HG03280 (cell line): ENCODE data around the gene PLXNB2.

Experiments
- ATAC-seq: cut with Tn5 transposase; IDR thresholded peaks from one replicate; pipeline ENCODE4 v1.9.1; 2021; ENCODE audit warnings: mild to moderate bottlenecking, moderate library complexity; ENCODE audit not compliant: unreplicated experiment

PLXNB2 gene

DNA sequence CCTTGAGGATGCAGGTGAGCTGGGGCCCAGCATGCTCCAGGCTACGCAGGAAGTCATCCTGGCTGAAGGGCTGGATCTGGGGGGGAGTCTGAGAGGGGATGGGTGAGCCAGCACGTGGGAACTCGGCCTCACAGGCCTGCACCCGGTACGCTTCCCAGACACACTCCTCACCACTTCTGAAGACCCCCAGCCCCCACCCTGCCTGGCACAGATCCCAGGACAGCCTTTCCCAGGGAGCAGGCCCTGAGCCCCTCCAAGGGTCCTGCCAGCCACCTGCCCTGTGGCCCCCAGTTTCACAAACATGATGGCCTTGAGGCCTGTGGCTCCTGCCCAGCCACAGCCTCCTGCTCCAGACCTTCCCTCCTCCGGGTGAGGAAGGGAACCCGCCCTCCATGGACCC lies 5.6 kb upstream of the PLXNB2 start:
- ATAC-seq: no peak

DNA sequence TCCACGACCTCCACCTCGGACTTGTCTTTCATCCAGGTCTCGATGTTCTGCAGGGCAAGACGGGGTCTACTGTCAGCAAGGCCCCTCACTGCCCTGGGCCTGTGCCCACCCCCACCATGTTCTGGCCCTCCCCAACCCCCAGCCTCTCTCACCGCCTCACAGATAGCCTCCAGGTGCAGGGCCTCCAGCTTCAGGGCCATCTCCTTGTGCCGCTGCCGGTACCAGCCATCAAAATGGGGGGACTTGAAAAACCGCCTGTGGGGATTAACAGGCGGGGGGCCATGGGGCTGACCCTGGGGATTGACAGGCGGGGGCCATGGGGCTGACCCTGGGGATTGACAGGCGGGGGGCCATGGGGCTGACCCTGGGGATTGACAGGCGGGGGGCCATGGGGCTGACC lies 4.9 kb upstream of the PLXNB2 start:
- no peak for ATAC-seq

DNA sequence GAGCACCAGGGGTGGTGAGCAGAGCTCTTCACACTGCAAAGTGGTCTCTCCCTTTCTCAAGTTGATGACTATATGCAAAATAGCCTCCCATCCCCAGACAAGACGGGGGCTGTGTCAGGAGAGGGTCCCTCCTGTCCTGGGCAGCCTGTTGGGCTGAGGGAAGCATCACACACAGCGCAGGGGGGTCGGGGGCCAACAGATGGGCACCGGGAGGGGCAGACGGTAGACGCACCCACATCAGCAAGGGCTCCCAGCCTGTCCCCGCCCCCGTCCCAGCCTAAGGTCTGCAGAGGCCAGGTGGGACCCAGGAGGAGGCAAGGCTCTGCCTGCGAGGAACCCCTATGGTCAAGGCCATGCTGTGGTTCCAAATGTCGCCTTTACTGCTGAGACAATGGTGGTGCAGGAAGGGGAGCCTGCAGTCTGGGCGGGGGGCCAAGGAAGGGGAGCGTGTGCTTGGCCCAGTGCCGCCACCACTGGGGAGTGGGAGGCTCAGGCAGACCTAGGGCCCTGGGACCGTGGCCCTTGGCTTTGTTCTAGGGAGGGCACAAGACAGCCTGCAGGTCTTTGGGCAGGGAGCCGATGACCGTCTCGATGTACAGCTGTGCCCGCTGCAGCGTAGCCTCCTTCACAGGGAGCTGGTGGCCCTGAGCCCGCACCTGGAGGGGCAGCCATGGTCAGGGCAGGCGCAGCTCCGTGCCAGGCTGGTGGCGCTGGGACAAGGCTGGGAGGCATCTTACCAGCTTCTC lies 4.3 kb upstream of the PLXNB2 start:
- no peak for ATAC-seq

DNA sequence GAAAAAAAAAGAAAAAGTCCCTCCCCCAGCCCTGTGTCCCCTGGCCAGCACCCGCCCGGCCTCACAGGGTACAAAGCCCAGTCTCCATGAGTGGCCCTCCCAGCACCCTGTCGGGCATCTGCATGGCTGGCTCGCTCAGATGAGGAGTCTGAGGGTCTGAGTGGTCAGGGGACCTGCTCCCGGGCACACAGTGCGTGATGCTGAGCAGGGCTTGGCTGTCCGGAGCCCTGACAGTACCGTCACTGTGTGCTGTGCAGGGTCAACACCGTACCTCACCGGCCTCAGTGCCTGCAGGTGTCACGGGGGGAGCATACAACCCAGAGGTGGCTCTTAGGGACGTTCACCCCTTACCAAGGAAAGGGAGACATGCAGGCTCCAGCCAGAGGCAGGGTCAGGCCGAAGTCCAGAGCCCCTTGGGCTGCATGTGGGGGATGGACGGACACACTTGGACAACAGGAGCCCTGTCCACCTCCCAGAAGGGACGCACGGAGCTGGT lies 3.6 kb upstream of the PLXNB2 start:
- ATAC-seq: no peak

DNA sequence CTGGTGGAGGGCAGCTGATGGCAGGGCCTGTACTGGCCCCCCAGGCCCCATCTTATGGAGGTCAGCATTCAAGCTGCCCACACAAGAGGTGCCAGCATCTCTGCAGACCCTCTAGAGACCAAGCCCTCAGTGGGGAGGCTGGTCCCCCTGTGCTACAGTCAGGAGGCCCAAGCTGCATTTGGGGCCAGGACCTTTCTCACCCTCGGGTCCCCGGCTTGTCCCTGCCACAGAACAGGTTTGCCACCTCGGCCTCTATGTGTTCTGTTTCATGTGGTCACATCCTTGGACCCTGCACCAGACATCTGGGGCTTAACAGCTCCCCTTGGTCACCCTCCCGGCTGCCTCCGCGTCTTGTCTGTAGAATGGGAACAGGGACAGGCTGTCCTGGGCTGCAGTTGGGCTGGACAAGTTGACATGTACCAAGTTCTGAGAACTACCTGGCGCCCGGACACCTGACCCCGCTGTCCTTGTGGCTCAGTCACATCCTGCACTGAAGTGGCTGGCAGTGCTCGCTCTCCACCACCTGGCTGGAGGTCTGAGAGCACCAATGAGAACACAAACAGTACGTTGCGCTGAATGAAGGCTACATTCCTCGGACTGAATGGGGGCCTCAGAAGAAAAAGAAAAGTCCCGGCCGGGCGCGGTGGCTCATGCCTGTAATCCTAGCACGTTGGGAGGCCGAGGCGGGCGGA lies 2.7 kb upstream of the PLXNB2 start:
- no peak for ATAC-seq

DNA sequence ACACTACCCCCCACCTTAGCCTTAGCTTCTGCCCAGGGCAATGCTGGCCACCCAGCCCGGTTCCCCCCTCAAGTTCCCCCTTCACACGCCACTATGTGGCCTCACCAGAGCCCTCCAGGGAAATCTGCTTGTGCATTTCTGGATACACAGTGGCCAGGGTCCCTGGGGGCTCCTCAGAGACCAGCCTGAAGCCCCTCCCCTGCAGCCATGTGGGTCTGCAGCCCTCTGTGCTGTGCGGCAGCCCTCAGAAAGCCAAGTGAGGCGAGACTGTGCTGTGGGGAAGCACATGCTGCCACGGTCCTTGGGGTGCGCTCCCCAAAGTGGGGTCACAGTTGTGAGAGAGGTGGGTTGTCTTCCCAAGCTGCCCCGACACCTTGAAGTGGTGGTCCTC lies 2.1 kb upstream of the PLXNB2 start:
- no peak for ATAC-seq

DNA sequence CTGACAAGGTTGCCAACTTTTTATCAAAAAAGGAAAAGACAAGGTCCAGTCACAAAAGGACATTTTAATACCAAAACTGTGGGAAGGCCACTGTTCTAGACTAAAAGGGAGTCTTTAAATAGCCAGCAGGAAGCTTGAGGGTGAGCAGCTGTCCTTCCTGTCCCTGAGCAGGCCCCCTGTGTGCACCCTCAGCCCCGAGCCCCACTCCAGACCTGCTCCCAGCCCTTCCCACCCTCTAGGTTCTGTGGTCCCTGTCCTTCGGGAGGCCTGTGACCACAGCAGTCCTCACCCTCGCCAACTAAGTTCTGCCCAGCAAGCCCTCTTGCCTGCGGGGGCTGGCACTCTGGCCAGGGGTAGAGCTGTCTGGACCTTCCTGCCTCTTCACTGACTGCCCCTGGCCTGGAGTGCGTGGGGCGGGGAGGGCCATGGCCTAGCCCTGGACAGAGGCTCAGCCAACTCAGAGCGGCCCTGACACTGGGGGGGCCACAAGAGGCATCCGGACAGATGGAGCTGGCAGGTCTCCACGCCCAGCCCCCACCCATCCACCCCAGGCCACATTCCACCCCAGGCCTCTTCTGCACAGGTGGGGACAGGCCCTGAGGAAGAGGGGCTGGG lies 1.6 kb upstream of the PLXNB2 start:
- ATAC-seq: no peak

DNA sequence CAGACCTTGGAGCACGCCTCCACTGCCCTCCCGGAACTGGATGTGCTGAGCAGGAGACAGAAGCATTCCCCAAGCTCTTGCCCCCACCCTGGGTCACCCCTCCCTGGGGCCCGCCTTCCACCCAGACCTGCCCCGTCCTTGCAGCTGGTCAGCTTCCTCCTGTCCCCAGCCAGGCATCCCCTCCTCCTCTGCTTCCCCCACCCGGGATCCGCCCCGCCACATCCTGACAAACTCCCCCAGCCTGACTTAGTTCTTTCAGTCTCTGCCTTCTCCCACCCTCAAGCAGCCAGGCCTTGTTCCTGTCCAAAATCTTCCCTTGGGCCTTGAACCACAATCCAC lies 1.1 kb upstream of the PLXNB2 start:
- no peak for ATAC-seq

DNA sequence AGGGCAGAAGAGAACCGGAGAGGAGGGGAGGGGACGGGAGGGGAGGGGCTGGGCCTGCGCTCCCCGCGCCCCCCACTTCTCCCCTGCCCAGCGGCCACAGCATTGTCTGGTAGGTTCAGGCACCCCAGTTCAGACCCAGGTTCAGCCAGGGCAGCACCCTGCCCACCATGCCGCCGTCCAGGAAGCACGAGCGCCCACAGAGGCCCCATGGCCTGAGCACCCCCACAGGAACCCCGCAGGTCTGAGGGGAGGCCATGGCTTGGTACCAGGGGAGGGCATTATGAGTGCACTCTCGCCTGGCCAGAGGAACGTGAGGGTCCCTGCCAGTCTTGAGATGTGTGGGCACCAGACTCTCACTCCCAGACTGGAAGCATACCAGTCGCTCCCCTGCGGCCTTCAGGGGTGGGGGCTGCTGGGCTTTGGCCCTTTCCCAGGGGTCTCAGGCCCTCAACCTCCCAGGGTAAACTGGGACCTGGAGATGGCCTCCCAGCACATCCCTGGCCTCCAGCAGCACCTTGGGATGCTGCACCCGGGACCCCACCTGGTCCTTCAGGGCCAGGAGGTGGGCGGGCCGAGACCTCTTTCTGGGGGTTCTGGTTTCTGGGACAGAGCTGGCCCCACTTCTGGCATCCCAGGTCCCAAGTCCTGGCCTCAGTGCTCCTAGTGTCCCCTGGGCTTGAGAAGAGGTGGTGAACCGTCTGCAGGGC lies 597 bp upstream of the PLXNB2 start:
- ATAC-seq: no peak

DNA sequence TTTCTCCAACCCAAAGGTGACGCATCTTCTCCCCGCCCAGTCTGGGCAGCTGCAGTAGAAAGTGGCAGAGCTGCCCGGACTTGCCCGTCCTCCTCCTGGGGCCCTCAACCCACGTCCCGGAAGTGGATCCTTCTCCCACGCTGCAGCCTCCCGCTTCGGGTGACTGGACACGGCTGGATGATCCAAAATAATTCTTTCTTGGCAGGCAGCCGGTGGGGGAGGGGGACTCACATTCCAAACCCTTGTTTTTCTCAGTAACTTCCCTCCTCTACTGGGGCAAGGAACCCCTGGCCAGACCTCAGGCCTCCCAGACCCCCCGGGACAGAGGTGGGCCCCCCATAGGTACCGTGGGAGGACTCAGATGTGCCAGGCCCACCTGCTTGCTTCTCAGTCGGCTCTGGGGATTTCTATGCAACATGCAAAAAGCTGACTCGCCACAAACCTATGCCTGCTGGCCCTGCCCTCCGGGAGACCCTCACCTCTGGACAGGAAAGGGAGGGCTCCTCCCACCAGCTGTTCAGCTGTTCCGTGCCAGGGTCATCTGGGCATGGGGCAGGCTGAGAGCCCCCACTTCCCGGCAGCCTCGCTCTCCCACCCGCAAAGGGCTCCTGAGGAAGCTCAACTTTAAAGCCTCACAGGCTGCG lies 1.4 kb downstream of the PLXNB2 start:
- ATAC-seq: no peak

DNA sequence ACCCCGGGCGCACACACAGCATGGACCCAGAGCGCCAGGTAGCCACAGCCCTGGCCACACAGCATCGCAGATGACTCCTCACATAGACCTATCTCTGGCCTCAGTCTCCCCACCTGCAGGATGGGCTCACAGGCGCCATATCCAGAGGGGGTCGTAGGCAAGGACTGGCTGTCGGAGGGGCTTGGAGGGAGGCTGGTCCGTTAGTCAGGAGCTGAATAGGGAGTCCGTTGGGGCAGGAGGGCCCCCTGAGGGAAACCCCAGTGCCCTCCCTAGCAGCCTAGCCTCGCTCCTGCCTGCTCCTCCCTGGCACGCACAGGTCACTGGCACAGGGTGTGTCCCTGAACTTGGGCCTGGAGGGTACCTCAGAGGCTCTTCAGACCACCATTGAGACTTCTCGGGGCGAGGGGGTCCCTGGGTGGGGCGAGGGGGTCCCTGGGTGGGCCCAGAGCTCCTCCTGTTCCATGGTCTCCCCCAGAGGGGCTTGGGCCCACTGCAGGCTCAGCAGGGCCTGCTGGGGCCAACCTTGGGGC lies 2.0 kb downstream of the PLXNB2 start:
- no peak for ATAC-seq

DNA sequence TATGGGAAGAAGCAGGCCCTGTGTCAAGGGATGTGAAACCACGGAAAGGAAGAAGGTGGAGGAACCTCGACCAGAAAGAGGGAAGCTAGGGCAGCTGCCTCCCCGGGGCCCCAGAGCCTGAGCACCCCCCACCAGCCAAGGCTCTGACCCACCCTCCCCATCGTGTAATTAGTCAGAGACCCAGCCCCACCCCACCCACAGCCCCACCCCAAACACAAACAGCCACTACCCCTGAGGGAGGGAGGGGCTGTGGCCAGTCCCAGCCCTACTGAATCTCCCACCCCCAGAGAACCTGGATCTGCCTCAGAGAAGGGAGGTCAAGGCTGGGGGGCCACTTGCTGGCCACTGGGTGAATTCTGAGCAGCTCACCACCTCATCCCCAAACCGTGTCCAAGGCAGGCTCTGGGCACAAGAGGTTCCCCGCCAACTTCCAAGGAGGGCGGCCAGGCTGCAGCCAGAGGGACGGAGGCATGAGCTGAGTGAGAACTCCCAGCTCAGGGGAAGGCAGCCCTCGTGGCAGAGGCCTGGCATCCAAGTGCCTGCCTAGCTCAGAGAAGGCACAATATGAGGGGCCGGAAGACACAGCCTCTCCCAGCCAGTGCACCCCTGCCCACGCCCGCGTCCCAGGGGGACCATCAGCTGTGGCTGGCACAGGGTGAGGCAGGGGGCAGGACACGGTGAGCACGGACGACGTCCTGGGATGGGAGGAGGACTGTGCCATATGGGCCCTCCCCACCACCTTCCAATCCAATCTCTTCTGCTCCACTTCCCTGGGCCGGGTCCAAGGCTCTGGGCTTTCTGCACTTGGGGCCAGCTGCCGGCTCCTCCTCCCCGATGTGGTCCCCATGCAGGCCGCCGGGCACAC lies 2.7 kb downstream of the PLXNB2 start:
- no peak for ATAC-seq

DNA sequence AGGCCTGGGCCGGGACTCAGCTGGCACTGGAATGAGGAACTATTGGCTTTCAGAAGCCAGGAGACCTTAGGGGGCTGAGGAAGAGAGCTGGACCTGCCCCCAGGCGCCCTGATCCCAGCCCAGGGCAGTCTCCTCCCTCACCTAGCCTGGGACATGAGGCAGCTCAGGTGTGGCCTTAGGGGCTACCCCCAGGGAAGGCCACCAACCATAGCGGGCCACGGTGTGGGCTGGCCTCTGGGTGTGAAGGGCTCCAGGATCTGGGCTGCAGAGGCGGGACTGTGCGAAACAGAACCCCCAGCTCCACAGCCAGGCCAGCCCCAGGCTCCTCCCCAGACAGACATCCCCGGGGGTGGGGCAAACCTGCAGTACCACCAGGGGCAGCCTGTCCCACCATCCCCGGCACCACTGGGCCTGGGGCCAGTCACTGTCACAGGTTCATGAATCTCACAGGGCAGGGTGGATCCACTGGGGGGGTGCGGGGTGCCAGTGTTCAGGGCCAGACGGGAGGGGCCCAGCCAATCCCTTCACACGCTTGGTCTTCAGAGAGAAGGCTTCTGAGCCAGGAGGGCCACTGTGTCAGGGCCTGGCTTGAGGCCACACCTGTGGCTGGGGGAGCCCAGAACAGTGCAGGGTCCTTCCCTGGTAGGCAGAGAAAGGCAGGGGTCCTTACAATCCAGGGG lies 3.5 kb downstream of the PLXNB2 start:
- ATAC-seq: no peak

DNA sequence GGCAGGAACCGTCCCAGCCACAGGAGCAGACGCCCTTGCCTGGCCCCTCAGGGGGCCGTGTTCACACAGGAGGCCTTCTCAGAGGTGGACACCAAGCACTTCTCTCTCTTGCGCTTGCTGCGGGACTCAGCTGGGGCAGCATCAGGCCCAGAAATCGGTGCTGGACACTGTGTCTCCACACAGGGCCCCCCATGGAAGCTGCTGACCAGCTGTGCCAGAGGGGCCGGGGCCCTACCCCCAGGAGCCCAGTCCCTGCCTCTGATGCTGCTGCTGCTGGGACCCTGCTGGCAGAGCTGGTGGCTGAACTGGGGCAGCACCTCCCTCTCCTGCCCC lies 4.0 kb downstream of the PLXNB2 start:
- no peak for ATAC-seq

DNA sequence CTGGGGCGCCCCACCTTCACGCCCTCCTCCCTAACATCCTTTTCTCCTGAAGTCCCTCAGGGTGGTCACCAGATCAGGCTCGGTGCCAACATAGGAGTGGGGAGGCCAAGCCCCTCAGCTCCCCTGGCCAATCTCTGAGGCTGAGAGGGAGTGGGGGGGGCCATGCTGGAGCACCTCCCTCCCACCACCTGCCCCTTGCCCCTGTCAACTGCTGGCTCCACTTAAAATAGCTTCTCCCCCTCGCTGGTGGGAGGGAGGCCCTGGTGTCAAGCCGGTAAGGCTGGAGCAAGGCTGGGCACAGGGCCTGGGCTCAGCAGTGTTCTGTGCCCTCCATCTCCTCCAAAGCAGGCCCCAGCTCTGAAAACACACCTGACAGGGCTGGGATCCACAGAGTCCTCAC lies 4.9 kb downstream of the PLXNB2 start:
- ATAC-seq: no peak

DNA sequence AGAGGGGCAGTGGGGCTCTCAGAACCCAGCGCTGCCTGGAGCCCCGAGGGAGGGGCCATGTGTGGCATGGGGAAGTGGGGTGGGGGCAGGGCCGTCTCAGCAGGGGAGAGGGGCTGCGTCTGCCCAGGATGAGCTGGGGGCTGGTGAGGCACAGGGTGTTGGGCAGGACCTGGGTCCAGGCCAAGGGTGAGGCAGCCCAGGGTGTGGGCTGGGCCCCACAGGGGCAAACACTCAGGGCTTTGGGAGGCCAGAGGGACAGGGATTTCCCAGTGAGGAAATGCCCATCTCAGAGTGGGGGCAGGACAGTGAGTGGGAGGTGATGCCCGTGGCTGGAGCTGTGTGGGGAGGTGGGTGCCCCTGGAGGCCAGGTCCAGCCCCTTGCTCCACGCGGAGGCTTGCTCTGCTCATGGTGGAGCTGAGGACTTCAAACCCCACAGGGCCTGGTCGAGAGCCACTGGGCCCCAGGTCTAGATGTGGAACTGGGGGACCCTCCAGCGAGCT lies 5.4 kb downstream of the PLXNB2 start:
- ATAC-seq: no peak

DNA sequence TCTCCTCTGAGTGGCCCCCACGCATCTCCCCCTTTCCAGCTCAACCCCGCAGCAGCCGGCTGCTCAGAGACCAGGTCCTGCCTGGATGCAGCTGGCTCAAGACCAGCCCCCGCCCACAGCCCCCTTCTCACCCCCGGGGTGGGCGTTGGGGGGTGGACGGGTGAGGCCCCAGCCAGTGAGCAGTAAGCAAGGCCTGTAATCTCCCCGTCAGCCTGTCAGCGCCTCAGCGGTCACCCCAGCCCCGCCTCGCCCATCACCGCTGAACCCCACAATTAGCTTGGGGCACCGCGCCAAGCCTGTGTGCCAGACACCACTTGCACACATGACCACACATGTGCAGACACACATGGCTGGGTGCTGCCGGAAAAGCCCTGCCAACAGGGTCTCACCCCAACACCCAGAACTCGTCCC lies 5.9 kb downstream of the PLXNB2 start:
- ATAC-seq: no peak

DNA sequence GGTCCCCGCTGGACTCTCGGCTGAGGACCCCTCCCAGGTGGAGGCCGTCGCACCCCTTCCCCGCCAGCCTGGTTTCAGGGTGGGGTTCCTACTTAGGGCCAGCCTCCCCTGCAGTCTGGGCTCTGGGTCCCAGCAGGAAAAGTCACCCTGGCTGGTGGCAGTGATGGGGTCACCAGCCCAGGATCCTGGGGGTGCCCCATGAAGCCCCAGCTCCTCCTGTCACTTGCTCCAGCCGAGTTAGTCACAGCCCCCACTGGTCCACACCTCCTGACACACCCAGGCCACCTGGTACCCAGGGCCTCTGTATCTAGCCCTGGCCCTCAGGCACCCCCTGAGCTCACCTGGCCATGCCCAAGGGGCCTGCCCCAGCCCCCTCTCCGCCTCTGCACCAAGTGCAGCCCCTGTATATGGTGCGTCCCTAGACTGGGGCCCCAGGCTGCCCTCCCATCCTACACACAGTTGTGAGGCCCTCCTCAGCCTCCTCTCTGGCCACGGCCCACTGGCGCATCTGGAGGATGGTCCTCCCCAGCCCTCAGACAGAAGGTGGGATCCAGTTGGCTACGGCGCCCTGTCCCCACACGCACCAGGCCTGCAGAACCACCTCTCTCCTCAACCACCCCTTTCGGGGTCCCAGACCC lies 6.7 kb downstream of the PLXNB2 start:
- no peak for ATAC-seq
